Ammon's horn (tissue), 1 donor: Measurements from ENCODE around the gene FAM234A.
"Not testable (repeated sequence)": the region's sequence is repeated elsewhere in the genome, so short reads cannot be mapped to it uniquely, and the experiment has no call there.

Source experiments
- DNase-seq: peaks from one replicate; pipeline ENCODE4 v3.0.0-alpha.2; 2016; ENCODE audit warnings: low spot score

The FAM234A gene

GRCh38 chr16:230949-231348, 3.7 kb upstream of the FAM234A start:
- DNase-seq = no peak

- peak; percentile 67 for DNase-seq
Measured at GRCh38 chr16:239948-240277, 5.3 kb downstream of the FAM234A start.

GRCh38 chr16:240559-240958, 5.9 kb downstream of the FAM234A start:
- DNase-seq = no peak

GRCh38 chr16:242281-242680, 7.7 kb downstream of the FAM234A start:
- no peak for DNase-seq

GRCh38 chr16:243348-243747, 8.7 kb downstream of the FAM234A start:
- DNase-seq = no peak

GRCh38 chr16:245105-245504, 10.5 kb downstream of the FAM234A start:
- DNase-seq = no peak

GRCh38 chr16:247027-247426, 12.4 kb downstream of the FAM234A start:
- no peak for DNase-seq

GRCh38 chr16:249431-249830, 14.8 kb downstream of the FAM234A start:
- no peak for DNase-seq

GRCh38 chr16:252366-253337, 18.0 kb downstream of the FAM234A start:
- DNase-seq = no peak

- no peak for DNase-seq
Measured at GRCh38 chr16:253833-254232, 19.2 kb downstream of the FAM234A start.

- no peak for DNase-seq
Measured at GRCh38 chr16:254461-254860, 19.8 kb downstream of the FAM234A start.

- no peak for DNase-seq
Measured at GRCh38 chr16:255183-255582, 20.6 kb downstream of the FAM234A start.

- not testable (repeated sequence) for DNase-seq
Measured at GRCh38 chr16:258091-258490, 23.5 kb downstream of the FAM234A start.

- DNase-seq = no peak
Measured at GRCh38 chr16:259226-259625, 24.6 kb downstream of the FAM234A start.

GRCh38 chr16:259814-260253, 25.2 kb downstream of the FAM234A start:
- no peak for DNase-seq

- no peak for DNase-seq
Measured at GRCh38 chr16:260326-260725, 25.7 kb downstream of the FAM234A start.

GRCh38 chr16:261031-261691, 26.5 kb downstream of the FAM234A start:
- no peak for DNase-seq

GRCh38 chr16:262121-262745, 27.6 kb downstream of the FAM234A start:
- DNase-seq = no peak

GRCh38 chr16:263182-263774, 28.7 kb downstream of the FAM234A start:
- no peak for DNase-seq

GRCh38 chr16:263944-264343, 29.3 kb downstream of the FAM234A start:
- no peak for DNase-seq

GRCh38 chr16:264440-264951, 29.9 kb downstream of the FAM234A start:
- no peak for DNase-seq

GRCh38 chr16:265002-265529, 30.4 kb downstream of the FAM234A start:
- DNase-seq = no peak
